GM04504 (cell line): ENCODE data around the gene SAMD8.

Experiments used
- DNase-seq: peaks from one replicate; pipeline ENCODE4 v3.0.0-alpha.2; 2012; ENCODE audit warnings: low read depth

The SAMD8 gene

GRCh38 chr10:75111365-75111906, at the start of gene SAMD8:
Gene SAMD8 (plus strand): TSS chr10:75111656. CDS start chr10:75150529, 38,873 bp downstream.
- DNase-seq = peak; percentile 91

- no peak for DNase-seq
Measured at GRCh38 chr10:75061709-75062505, 49.5 kb upstream of the SAMD8 start.

GRCh38 chr10:75062506-75063299, 48.8 kb upstream of the SAMD8 start:
- DNase-seq = peak; percentile 94

- no peak for DNase-seq
Measured at GRCh38 chr10:75063461-75064230, 47.8 kb upstream of the SAMD8 start.

GRCh38 chr10:75065076-75065475, 46.4 kb upstream of the SAMD8 start:
- DNase-seq = no peak

- no peak for DNase-seq
Measured at GRCh38 chr10:75066271-75066670, 45.2 kb upstream of the SAMD8 start.

GRCh38 chr10:75067272-75067671, 44.2 kb upstream of the SAMD8 start:
- DNase-seq = no peak

GRCh38 chr10:75068523-75068922, 42.9 kb upstream of the SAMD8 start:
- no peak for DNase-seq

- no peak for DNase-seq
Measured at GRCh38 chr10:75070476-75070875, 41.0 kb upstream of the SAMD8 start.

GRCh38 chr10:75070961-75071428, 40.5 kb upstream of the SAMD8 start:
- DNase-seq = no peak

- DNase-seq = no peak
Measured at GRCh38 chr10:75071756-75072155, 39.7 kb upstream of the SAMD8 start.

GRCh38 chr10:75072727-75073126, 38.7 kb upstream of the SAMD8 start:
- DNase-seq = no peak

- DNase-seq = no peak
Measured at GRCh38 chr10:75073442-75073841, 38.0 kb upstream of the SAMD8 start.

- no peak for DNase-seq
Measured at GRCh38 chr10:75074711-75075445, 36.6 kb upstream of the SAMD8 start.

GRCh38 chr10:75076348-75076747, 35.1 kb upstream of the SAMD8 start:
- DNase-seq = no peak

- no peak for DNase-seq
Measured at GRCh38 chr10:75079436-75080083, 31.9 kb upstream of the SAMD8 start.

- no peak for DNase-seq
Measured at GRCh38 chr10:75080554-75080953, 30.9 kb upstream of the SAMD8 start.

GRCh38 chr10:75081379-75081778, 30.1 kb upstream of the SAMD8 start:
- no peak for DNase-seq

GRCh38 chr10:75083972-75084833, 27.3 kb upstream of the SAMD8 start:
- DNase-seq = no peak

- DNase-seq = no peak
Measured at GRCh38 chr10:75084834-75085384, 26.5 kb upstream of the SAMD8 start.
